ENCODE measurements around the gene ARID3C.

DNA sequence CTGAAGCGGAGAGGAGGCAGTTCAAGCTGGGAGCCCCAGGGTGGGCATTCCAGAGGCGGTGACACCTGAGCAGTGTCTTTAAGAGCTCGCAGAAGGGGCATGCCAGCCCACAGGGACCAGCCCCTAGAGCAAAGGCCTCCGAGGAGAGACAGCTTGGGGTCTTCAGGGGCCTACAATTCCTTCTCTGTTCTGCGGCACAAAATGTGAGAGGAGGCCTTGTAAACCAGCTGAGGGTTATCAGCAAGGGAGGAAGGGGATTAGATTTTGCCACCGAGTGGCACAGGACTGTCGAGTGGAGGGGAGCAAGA is 9.2 kb upstream of the ARID3C start:
- TF ChIP-seq, protein P1, sequence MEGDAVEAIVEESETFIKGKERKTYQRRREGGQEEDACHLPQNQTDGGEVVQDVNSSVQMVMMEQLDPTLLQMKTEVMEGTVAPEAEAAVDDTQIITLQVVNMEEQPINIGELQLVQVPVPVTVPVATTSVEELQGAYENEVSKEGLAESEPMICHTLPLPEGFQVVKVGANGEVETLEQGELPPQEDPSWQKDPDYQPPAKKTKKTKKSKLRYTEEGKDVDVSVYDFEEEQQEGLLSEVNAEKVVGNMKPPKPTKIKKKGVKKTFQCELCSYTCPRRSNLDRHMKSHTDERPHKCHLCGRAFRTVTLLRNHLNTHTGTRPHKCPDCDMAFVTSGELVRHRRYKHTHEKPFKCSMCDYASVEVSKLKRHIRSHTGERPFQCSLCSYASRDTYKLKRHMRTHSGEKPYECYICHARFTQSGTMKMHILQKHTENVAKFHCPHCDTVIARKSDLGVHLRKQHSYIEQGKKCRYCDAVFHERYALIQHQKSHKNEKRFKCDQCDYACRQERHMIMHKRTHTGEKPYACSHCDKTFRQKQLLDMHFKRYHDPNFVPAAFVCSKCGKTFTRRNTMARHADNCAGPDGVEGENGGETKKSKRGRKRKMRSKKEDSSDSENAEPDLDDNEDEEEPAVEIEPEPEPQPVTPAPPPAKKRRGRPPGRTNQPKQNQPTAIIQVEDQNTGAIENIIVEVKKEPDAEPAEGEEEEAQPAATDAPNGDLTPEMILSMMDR (conservative IDR thresholded peaks at IDR 0.05; ENCODE audit: low read depth in 2 of 2) = no peak
- TF ChIP-seq POLR2AphosphoS5 (IDR thresholded peaks at IDR 0.05; ENCODE audit: low read depth) (no peak), EZH2 (IDR thresholded peaks at IDR 0.05; ENCODE audit: low read depth, unreplicated experiment) (no peak), ZNF331 (CRISPR knock-in tag; IDR thresholded peaks at IDR 0.05; ENCODE audit: low read depth) (no peak), CREB1 (CRISPR knock-in tag; IDR thresholded peaks at IDR 0.05; ENCODE audit: low read depth) (no peak), EZH2phosphoT487 (IDR thresholded peaks at IDR 0.05; ENCODE audit: unreplicated experiment) (no peak), JUNB (IDR thresholded peaks at IDR 0.05; ENCODE audit: unreplicated experiment) (no peak)
- TF ChIP-seq, protein P2, sequence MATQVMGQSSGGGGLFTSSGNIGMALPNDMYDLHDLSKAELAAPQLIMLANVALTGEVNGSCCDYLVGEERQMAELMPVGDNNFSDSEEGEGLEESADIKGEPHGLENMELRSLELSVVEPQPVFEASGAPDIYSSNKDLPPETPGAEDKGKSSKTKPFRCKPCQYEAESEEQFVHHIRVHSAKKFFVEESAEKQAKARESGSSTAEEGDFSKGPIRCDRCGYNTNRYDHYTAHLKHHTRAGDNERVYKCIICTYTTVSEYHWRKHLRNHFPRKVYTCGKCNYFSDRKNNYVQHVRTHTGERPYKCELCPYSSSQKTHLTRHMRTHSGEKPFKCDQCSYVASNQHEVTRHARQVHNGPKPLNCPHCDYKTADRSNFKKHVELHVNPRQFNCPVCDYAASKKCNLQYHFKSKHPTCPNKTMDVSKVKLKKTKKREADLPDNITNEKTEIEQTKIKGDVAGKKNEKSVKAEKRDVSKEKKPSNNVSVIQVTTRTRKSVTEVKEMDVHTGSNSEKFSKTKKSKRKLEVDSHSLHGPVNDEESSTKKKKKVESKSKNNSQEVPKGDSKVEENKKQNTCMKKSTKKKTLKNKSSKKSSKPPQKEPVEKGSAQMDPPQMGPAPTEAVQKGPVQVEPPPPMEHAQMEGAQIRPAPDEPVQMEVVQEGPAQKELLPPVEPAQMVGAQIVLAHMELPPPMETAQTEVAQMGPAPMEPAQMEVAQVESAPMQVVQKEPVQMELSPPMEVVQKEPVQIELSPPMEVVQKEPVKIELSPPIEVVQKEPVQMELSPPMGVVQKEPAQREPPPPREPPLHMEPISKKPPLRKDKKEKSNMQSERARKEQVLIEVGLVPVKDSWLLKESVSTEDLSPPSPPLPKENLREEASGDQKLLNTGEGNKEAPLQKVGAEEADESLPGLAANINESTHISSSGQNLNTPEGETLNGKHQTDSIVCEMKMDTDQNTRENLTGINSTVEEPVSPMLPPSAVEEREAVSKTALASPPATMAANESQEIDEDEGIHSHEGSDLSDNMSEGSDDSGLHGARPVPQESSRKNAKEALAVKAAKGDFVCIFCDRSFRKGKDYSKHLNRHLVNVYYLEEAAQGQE (IDR thresholded peaks at IDR 0.05; ENCODE audit: unreplicated experiment) = no peak
- TF ChIP-seq, protein P3, sequence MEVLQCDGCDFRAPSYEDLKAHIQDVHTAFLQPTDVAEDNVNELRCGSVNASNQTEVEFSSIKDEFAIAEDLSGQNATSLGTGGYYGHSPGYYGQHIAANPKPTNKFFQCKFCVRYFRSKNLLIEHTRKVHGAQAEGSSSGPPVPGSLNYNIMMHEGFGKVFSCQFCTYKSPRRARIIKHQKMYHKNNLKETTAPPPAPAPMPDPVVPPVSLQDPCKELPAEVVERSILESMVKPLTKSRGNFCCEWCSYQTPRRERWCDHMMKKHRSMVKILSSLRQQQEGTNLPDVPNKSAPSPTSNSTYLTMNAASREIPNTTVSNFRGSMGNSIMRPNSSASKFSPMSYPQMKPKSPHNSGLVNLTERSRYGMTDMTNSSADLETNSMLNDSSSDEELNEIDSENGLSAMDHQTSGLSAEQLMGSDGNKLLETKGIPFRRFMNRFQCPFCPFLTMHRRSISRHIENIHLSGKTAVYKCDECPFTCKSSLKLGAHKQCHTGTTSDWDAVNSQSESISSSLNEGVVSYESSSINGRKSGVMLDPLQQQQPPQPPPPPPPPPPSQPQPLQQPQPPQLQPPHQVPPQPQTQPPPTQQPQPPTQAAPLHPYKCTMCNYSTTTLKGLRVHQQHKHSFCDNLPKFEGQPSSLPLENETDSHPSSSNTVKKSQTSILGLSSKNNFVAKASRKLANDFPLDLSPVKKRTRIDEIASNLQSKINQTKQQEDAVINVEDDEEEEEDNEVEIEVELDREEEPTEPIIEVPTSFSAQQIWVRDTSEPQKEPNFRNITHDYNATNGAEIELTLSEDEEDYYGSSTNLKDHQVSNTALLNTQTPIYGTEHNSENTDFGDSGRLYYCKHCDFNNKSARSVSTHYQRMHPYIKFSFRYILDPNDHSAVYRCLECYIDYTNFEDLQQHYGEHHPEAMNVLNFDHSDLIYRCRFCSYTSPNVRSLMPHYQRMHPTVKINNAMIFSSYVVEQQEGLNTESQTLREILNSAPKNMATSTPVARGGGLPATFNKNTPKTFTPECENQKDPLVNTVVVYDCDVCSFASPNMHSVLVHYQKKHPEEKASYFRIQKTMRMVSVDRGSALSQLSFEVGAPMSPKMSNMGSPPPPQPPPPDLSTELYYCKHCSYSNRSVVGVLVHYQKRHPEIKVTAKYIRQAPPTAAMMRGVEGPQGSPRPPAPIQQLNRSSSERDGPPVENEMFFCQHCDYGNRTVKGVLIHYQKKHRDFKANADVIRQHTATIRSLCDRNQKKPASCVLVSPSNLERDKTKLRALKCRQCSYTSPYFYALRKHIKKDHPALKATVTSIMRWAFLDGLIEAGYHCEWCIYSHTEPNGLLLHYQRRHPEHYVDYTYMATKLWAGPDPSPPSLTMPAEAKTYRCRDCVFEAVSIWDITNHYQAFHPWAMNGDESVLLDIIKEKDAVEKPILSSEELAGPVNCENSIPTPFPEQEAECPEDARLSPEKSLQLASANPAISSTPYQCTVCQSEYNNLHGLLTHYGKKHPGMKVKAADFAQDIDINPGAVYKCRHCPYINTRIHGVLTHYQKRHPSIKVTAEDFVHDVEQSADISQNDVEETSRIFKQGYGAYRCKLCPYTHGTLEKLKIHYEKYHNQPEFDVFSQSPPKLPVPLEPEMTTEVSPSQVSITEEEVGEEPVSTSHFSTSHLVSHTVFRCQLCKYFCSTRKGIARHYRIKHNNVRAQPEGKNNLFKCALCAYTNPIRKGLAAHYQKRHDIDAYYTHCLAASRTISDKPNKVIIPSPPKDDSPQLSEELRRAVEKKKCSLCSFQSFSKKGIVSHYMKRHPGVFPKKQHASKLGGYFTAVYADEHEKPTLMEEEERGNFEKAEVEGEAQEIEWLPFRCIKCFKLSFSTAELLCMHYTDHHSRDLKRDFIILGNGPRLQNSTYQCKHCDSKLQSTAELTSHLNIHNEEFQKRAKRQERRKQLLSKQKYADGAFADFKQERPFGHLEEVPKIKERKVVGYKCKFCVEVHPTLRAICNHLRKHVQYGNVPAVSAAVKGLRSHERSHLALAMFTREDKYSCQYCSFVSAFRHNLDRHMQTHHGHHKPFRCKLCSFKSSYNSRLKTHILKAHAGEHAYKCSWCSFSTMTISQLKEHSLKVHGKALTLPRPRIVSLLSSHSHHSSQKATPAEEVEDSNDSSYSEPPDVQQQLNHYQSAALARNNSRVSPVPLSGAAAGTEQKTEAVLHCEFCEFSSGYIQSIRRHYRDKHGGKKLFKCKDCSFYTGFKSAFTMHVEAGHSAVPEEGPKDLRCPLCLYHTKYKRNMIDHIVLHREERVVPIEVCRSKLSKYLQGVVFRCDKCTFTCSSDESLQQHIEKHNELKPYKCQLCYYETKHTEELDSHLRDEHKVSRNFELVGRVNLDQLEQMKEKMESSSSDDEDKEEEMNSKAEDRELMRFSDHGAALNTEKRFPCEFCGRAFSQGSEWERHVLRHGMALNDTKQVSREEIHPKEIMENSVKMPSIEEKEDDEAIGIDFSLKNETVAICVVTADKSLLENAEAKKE (CRISPR knock-in tag; IDR thresholded peaks at IDR 0.05) = no peak
- TF ChIP-seq, protein P4, sequence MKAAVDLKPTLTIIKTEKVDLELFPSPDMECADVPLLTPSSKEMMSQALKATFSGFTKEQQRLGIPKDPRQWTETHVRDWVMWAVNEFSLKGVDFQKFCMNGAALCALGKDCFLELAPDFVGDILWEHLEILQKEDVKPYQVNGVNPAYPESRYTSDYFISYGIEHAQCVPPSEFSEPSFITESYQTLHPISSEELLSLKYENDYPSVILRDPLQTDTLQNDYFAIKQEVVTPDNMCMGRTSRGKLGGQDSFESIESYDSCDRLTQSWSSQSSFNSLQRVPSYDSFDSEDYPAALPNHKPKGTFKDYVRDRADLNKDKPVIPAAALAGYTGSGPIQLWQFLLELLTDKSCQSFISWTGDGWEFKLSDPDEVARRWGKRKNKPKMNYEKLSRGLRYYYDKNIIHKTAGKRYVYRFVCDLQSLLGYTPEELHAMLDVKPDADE (IDR thresholded peaks at IDR 0.05) = no peak

Measured in GM23338 (cell line).